GM21717 (cell line): ENCODE measurements around the gene VCPKMT.

Experiments
- ATAC-seq: cut with Tn5 transposase; IDR thresholded peaks from one replicate; pipeline ENCODE4 v1.9.1; 2021; ENCODE audit warnings: mild to moderate bottlenecking, moderate library complexity; ENCODE audit not compliant: unreplicated experiment

VCPKMT gene

DNA sequence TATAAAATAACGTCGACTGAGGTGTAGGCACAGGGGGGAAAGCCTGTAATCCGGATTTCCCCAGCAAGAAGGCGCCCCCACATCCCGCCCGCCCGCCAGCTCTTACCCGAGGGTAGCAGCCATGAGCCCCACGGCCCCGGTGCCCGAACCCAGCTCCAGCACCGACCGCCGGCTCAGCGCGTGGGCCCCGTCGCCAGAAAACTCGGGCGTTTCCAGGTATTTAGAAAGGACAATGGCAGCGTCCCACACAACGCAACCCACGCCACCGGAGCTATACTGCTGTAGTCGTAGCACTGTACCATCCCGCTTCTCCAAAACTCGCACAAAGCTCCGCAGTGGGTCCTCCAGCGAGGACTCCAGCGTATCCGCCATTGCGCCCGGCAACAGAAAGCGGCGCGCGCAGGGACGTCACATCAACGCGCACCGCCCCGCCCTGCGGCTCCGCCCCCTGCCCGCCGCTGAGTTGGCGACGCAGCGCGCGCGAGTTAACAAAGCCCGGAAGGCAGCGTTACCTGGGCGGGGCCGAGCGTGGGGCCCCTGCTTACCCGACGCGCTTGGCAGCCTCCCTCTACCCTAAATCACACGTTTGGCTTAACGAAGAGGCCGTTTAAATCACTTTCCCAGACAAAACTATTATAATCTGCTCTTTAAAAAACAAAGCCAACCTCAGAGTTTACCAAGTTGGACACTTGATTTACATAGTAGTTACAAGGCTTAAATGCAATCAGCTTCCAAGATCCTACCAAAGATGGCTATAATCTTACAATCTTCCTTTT is at the start of gene VCPKMT:
VCPKMT (minus strand) TSS at position 392 of the 776 bp plus-strand sequence; CDS start at position 372, 20 bp downstream.
- peak; percentile 90 for ATAC-seq

DNA sequence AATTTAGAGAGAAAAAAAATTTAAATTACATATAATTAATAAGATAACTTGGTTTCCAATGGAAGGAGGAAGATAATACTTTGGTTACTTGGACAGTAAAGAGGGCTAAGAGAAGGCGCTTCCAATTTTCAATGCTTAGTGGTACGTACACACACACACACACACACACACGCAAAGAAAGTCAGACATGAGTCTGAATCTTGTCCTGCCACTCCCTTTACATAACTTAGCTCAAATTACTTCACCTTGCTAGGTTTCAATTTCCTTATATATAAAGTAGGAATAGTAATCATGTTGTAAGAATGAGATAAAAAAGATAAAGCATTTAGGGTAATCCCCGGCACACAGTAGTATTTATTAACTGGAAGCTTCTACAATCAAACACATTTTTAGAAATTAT is 39.7 kb upstream of the VCPKMT start:
- no peak for ATAC-seq

DNA sequence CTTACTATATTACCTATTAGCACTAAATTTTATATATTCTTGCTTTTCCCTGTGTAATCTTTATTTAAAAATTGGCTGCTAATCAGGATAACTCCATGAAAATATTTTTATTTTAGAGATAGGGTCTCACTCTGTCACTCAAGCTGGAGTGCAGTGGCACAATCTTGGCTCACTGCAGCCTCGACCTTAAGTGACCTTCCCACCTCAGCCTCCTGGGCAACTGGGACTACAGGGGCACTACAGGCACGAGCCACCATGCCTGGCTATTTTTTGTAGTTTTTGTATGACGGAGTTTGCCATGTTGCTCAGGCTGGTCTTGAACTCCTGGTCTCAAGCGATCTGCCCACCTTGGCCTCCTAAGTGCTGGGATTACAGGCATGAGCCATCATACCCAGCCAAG is 32.4 kb upstream of the VCPKMT start:
- ATAC-seq, result no peak

DNA sequence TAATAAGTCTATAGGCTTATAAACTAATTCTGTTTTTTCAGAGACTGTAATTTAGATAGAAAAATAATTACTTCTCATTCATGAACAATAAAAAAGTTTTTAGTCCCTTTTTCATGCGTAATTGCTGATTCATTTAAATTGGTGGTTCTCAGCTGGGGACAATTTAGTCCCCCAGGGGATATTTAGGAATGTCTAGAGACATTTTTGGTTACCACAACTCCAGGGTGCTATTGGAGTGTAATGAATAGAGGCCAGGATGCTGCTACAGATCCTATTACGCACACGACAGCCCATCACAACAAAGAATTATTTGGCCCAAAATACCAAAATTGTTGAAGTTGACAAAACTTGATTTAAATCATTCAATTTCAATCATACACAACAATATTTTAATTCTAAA is 22.8 kb upstream of the VCPKMT start:
- ATAC-seq, result no peak

DNA sequence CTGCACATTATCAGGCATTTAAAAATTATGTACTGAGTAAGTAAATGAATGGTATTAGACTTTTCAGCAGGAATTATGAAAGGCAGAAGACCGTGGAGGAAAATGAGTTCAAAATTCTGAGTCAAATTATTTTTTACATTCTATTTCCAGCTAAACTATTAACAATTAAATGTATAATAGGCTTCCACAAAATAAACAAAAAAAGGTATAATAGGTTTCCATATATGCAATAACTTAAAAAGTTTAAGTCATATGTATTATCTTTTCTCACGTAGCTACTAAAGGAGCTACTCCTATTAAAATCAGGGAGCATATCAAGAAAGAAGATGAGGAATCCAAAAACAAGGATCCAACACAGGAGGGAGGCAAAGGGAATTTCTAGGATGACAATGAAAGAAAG is 11.4 kb upstream of the VCPKMT start:
- no peak for ATAC-seq

DNA sequence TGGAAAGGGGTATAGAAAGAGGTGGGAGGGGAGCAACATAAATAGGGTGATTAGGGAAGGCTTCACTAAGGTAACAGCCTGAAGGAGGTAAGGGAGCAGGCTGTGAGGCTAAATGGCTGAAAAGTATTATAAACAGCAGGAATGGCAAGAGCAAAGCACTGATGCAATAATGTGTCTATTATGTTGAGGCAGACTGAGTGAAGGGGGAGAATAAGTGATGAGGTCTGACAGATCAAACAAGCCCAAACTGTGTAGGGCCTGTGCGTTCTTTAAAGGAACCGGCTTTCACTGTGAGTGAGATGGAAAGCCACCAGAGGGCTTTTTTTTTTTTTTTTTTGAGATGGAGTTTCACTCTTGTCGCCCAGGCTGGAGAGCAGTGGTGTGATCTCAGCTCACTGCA is 6.7 kb upstream of the VCPKMT start:
- no peak for ATAC-seq

DNA sequence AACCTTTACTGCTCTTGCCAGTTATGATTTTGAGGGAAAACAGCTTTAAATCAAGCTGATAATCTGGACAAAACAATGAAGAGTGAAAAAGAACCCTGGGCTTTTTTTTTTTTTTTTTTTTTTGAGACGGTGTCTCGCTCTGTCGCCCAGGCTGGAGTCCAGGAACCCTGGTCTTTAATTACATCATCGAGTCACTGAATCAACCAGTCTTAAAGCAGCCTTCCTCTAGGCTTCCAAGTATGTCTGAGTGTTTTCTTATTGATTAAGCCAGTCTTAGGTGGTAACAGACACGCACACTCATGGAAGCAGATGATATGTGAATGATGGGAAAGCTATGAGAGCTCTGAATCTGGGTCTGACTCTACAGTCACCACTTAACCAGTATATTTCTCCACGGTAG is 5.9 kb upstream of the VCPKMT start:
- ATAC-seq, result no peak

DNA sequence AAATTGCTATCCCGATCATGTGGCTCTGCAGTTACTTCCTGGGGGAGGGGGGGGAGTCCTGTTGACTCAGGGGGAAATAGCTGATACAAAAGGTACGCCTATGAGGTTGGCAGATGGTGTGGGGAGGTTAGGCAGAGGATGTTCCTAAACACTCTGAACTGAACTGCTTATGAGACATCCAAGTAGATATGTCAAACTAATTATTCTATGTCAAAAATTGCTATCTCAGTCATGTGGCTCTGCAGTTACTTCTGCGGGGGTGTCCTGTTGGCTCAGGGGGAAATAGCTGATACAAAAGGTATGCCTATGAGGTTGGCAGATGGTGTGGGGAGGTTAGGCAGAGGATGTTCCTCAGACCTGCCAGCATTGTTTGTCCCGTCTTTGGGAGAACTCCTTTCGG is 5.1 kb upstream of the VCPKMT start:
- no peak for ATAC-seq

DNA sequence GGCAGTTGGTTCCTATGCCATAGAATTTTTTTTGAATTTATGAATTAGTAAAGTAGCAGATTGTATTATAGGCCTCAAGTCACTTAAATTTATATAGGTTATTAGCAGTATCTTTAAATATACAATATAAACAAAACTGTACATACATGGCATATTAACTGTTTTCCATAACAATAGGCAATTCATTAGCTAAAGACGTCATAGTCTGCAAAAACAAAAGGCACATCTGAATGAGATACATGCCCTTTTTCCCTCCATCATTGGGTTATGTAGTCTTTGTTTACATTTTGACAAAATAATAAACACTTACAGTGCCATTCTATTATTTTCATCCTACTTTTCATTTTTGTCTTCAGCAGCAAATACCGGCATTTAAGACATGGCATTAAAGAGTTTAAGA is 1.1 kb upstream of the VCPKMT start:
- no peak for ATAC-seq

DNA sequence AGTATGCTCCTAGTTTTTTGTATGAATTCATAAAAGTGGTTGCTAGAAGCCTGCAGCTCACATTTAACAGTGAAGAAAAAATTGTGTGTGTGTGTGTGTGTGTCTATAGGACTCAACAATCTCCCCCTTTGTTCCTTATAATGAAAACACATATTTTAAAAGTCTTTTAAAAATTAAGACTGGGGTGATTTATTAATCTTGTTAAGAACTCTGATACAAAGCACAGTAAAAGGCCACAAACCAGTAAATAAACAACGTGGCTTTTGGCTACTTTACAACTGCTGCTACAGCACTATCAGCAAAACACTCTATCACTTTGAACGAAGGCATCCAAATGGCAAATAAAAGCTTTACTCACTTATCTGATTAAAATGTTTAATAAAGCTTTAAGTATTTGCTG is 594 bp upstream of the VCPKMT start:
- no peak for ATAC-seq

DNA sequence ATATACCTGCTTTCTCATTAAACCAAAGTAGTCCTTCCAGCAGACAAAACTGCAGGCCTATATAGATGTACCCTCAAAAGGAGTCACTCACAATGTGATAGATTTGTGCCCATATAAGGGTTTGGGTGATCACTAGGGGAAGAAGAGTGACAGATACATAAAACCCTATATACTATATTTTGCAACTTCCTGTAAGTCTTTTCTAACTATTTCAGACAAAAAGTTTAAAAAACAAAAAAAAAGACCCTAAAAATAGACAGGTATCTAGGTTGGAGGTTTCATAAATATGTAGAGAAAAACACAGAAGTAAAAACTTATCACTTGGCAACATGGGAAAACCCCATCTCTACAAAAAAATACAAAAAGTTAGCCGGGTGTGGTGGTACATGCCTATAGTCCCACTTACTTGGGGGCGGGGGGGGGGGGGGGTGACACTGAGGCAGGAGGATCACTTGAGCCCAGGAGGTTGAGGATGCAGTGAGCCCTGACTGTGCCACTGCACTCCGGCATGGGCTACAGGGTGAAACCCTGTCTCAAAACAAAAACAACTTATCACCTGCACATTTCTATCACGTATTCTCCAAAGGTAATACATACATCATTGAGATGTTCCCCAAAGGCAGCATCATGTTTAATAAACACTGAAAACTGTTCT is 2.9 kb downstream of the VCPKMT start:
- ATAC-seq, result no peak

DNA sequence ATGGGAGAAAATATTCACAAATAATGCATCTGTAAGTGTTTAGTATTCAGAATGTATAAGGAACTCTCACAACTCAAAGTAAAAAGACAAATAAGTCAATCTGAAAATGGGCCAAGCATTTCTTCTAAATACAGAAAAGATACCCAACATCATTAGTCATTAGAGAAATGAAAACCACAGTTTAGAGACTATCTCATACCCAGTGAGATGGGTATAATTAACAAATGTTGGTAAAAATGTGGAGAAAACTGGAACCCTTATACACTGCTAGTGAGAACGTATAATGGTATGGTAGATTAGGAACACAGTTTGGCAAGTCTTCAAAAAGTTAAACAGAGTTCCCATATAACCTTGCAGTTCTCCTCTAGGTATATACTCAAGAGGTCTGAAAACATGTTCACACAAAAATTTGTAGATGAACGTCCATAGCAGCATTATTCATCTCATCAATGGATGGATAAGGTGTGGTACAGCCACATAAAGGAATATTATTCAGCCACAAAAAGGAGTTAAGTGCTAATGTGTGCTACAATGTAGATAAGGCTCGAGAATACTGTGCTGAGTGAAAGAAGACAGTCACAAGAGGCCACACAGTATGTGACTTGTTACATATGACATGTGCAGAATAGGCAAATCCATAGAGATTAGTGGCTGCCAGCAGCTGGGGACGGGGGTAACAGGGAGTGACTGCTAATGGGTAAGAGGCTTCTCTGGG is 5.9 kb downstream of the VCPKMT start:
- no peak for ATAC-seq

DNA sequence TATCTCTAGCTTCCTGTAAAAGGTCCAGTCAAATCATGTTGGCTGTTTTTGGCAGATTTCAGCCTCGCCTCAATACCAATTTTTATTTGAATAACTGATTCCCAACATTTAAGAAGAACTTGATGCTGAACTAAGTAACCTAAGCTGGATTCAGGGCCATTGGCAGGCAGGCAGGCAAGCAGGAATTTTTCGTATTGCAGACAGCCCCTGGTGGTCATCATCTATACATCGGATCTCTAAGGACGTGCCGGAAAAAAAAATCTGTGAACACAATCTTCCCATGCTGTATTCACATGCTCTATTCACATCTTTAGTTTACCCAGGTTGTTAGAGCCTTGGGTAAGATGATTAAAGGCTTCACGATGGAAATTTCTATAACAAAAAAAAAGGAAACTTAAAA is 7.0 kb downstream of the VCPKMT start:
- no peak for ATAC-seq

DNA sequence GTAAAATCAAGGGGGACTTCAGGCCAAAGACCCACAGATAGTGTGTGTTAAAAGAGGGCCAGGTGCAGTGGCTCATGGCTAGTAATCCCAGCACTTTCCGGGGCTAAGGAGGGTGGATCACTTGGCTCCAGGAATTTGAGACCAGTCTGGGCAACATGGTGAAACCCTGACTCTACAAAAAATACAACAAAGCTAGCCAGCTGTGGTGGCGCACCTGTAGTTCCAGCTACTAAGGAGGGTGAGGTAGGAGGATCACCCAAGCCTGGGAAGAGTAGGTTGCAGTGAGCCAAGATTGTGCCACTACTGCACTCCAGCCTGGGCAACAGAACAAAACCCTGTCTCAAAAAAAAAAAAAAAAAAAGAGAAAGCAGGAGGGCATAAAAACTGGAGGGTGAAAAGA is 8.5 kb downstream of the VCPKMT start:
- ATAC-seq, result no peak

DNA sequence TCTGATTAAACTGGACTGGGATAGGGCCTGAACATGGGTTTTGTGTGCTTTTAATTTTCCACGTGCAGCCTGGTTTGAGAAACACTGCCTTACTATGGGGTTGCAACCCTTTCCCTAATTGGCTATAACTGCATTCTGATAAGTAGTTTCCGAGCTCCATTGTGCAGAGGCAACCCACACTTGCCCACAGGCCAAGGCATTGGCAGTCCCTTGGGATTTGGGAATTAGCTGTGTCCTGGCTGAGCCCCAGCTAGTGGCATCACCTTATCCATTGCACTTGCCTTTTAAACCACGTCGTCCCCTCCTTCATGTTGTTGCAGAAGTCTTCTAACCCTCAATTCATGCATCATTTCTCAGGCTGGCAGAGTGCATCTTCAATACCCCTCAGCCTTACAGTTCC is 10.2 kb downstream of the VCPKMT start:
- ATAC-seq, result no peak

DNA sequence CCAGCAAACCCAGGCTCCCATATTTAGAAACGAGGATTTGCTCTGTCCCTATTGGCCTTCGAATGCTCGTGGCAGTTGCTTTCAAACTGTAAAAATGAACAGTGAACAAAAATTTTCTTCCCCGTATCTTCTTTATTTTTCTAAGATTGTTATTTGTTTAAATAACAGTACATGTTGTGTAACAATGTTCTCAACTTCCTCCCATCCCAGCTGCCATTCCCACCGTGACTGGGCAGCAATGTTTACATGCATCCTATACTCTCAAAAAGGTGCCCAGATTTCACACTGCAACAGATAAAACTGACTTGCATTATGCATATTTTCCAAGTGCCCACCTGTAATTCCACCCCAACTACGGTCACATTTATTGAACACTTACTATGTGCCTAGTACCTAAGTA is 12.8 kb downstream of the VCPKMT start:
- no peak for ATAC-seq

DNA sequence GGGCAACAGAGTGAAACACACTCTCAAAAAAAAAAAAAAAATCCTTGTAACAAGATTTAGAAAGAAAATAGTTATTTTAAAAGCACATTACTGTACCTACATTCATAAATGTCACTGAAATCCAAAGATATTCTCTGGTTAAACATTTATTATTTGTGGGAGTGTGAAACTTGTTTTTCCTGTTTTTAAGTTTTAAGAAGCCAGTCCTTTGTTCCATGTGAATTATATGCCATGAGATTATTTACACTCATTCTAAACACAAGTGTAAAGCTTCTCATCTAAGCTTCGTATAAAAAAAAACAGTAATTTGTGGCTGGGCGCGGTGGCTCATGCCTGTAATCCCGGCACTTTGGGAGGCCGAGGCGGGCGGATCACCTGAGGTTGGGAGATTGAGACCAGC is 15.0 kb downstream of the VCPKMT start:
- ATAC-seq, result no peak

DNA sequence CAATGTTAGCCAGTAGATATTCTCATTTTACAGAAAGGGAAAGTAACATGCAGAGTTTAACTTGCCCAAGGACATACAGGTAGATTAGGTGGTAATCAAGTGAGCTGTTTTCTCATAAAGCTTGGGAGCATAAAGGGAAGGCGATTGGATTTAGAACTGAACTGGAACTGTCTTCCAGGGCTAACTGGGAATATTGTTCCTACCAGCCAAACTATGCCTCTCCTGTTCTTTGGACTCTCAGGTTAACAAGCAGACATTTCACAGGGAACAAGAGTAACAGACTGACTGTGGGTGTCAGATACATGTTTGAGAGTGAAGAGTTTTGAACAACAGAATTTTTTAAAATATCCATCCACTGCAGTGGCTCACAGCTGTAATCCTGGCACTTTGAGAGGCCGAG is 15.6 kb downstream of the VCPKMT start:
- ATAC-seq, result no peak

DNA sequence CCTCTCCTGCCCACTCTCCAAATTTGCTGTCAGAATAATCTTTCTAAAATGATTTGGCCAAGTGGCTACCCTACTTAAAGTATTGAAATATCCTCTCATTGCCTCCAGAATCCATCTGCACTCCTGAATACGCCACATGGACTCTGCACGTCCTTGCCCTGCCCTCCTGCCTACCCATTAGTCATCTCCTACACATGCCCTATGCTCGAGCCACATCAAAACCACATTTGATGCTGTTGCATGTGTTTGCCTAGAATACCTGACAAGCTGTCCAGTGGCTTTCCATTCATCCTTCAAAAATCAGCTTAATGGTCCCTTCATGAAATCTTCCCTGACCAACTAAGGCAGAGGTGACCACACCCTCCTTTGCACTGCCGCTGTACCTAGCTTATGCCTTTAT is 17.0 kb downstream of the VCPKMT start:
- ATAC-seq, result no peak

DNA sequence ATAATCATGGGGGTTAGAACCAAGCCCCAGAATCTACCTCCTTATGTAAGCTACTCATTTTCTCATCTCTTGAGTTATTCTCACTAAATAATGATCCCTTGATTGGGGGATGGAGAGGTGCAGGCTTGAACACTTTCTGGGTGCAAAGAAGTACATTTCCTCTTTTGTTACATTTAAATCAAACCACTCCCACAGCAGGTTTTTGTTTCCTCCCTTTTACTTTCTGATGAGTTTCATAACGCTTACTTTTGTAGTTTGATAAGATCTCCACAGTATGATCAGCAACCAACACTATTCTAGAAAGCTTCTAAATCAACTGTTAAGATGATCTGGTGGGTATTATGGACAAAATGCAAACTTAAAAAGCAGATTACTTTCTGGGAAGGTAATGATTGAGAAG is 20.5 kb downstream of the VCPKMT start:
- no peak for ATAC-seq

DNA sequence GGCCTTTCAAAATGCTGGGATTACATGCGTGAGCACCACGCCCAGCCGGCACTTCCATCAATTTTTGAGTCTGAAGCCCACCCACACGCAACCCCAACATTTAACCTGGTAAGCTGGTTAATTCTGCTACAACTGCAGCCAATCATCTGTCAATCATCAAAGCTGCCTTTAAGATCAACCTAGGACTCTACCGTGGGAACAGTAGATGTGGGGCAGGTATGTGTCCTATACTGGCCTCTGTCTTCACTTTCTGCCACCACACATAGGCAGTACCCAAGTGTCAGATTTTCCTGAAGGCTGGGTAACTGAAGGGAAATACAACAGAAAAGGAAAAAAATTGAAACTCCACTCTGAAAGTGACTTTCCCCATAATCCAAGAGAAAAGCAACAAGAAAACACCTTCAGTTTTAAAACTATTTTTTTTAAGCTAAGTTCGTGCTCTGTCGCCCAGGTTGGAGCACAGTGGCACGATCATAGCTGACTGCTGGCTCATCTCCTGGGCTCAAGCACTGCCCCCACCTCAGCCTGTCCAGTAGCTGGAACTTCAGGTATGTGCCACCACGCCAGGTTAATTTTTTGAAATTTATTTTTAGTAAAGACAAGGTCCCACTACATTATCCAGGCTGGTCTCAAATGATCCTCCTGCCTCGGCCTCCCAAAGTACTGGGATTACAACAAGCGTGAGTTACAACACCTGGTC is 22.2 kb downstream of the VCPKMT start:
- no peak for ATAC-seq
